HUES6 (cell line): Measurements from ENCODE around the gene MFAP3L.

ENCODE experiments used
- H3K27ac ChIP-seq: 2 replicates; pipeline ENCODE4 v1.7.0; 2013; ENCODE audit warnings: low read depth, mild to moderate bottlenecking, low read length, inconsistent platforms
- H3K27me3 ChIP-seq: 2 replicates; pipeline ENCODE4 v1.6.1; 2013; ENCODE audit warnings: low read length; ENCODE audit not compliant: control insufficient read depth, insufficient read depth
- H3K36me3 ChIP-seq: 2 replicates; pipeline ENCODE4 v1.6.1; 2013; ENCODE audit warnings: low read length; ENCODE audit not compliant: control insufficient read depth, insufficient read depth
- H3K4me1 ChIP-seq: 2 replicates; pipeline ENCODE4 v1.6.1; 2013; ENCODE audit warnings: low read length; ENCODE audit not compliant: control insufficient read depth, insufficient read depth
- H3K4me3 ChIP-seq: 2 replicates; pipeline ENCODE4 v1.5.1; 2013; ENCODE audit warnings: low read depth, low read length
- H3K9ac ChIP-seq: one replicate; pipeline ENCODE4 v1.6.1; 2013; ENCODE audit warnings: mild to moderate bottlenecking, low read length
- H3K9me3 ChIP-seq: 2 replicates; pipeline ENCODE4 v1.6.1; 2013; ENCODE audit warnings: low read depth, low read length; ENCODE audit not compliant: control insufficient read depth, insufficient read depth

Gene MFAP3L

GRCh38 chr4:170022211-170022610 lies 4.0 kb downstream of the MFAP3L start:
- Histone ChIP-seq H3K9ac (no peak overlapping the region), H3K4me3 (no peak overlapping the region), H3K27me3 (peaks cover 14% of the 10 kb centered on the region), H3K27ac (no peak overlapping the region), H3K9me3 (no peaks in the 10 kb centered on the region), H3K36me3 (peaks cover 17% of the 10 kb centered on the region; the same call in 1 of the 2 replicates), H3K4me1 (peaks cover 12% of the 10 kb centered on the region; the same call in 1 of the 2 replicates)

- no peaks in the 10 kb centered on the region for H3K27me3 ChIP-seq
- peaks cover 23% of the 10 kb centered on the region for H3K4me1 ChIP-seq
- H3K9ac ChIP-seq = no peak overlapping the region
- no peak overlapping the region for H3K27ac ChIP-seq
- H3K4me3 ChIP-seq = no peak overlapping the region
- H3K9me3 ChIP-seq = no peaks in the 10 kb centered on the region
- H3K36me3 ChIP-seq = peaks cover 13% of the 10 kb centered on the region; the same call in 1 of the 2 replicates
Measured at GRCh38 chr4:170017252-170017651, 8.9 kb downstream of the MFAP3L start.

- H3K9me3 ChIP-seq = peaks cover 13% of the 10 kb centered on the region; the same call in 1 of the 2 replicates
- peaks cover 22% of the 10 kb centered on the region for H3K4me1 ChIP-seq
- no peak overlapping the region for H3K4me3 ChIP-seq
- no peaks in the 10 kb centered on the region for H3K27me3 ChIP-seq
- H3K9ac ChIP-seq = no peak overlapping the region
- H3K36me3 ChIP-seq = peaks cover 15% of the 10 kb centered on the region; the same call in 1 of the 2 replicates
- H3K27ac ChIP-seq = no peak overlapping the region
Measured at GRCh38 chr4:170015285-170015684, 10.9 kb downstream of the MFAP3L start.

GRCh38 chr4:170014359-170015011 lies 11.7 kb downstream of the MFAP3L start:
- Histone ChIP-seq H3K4me3 (no peak overlapping the region), H3K9me3 (peaks cover 13% of the 10 kb centered on the region; the same call in 1 of the 2 replicates), H3K4me1 (peaks cover 17% of the 10 kb centered on the region), H3K36me3 (peaks cover 12% of the 10 kb centered on the region; the same call in 1 of the 2 replicates), H3K27ac (no peak overlapping the region), H3K9ac (no peak overlapping the region), H3K27me3 (no peaks in the 10 kb centered on the region)

DNA sequence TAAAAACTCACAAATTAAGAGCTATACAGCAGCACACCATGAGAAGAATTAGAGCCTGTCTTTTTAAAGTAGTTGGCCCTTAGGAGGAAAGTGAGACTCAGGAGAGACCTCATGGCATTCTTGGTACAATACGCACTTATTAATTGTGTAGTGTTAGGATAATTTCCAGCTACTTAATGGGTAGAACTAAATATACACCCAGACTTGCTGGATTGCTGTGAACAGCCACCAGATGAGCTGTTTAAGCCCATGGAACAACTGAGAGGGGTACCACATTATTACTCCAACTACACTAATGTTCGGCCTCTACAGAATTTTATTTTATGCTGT lies 13.6 kb downstream of the MFAP3L start:
- H3K27ac ChIP-seq = no peak overlapping the region
- H3K36me3 ChIP-seq = peaks cover 12% of the 10 kb centered on the region; the same call in 1 of the 2 replicates
- no peaks in the 10 kb centered on the region for H3K27me3 ChIP-seq
- H3K4me3 ChIP-seq = no peak overlapping the region
- H3K4me1 ChIP-seq = peaks cover 13% of the 10 kb centered on the region
- H3K9me3 ChIP-seq = peaks cover 13% of the 10 kb centered on the region; the same call in 1 of the 2 replicates
- no peak overlapping the region for H3K9ac ChIP-seq

GRCh38 chr4:170011921-170012628 lies 14.1 kb downstream of the MFAP3L start:
- Histone ChIP-seq H3K36me3 (peaks cover 12% of the 10 kb centered on the region; the same call in 1 of the 2 replicates), H3K4me3 (no peak overlapping the region), H3K27me3 (no peaks in the 10 kb centered on the region), H3K9ac (no peak overlapping the region), H3K4me1 (peaks cover 10% of the 10 kb centered on the region), H3K27ac (no peak overlapping the region), H3K9me3 (peaks cover 13% of the 10 kb centered on the region; the same call in 1 of the 2 replicates)

GRCh38 chr4:170009291-170009690 lies 16.9 kb downstream of the MFAP3L start:
- no peak overlapping the region for H3K27ac ChIP-seq
- H3K36me3 ChIP-seq = peaks cover 15% of the 10 kb centered on the region; the same call in 1 of the 2 replicates
- peaks cover 11% of the 10 kb centered on the region for H3K4me1 ChIP-seq
- H3K9ac ChIP-seq = no peak overlapping the region
- peaks cover 13% of the 10 kb centered on the region; the same call in 1 of the 2 replicates for H3K9me3 ChIP-seq
- no peak overlapping the region for H3K4me3 ChIP-seq
- H3K27me3 ChIP-seq = no peaks in the 10 kb centered on the region

- Histone ChIP-seq H3K4me3 (no peak overlapping the region), H3K27ac (no peak overlapping the region), H3K9me3 (peaks cover 13% of the 10 kb centered on the region; the same call in 1 of the 2 replicates), H3K36me3 (peaks cover 15% of the 10 kb centered on the region; the same call in 1 of the 2 replicates), H3K9ac (no peak overlapping the region), H3K4me1 (peaks cover 11% of the 10 kb centered on the region), H3K27me3 (no peaks in the 10 kb centered on the region)
Measured at GRCh38 chr4:170008801-170009200, 17.4 kb downstream of the MFAP3L start.

- H3K4me1 ChIP-seq = peaks cover 11% of the 10 kb centered on the region
- peaks cover 15% of the 10 kb centered on the region; the same call in 1 of the 2 replicates for H3K36me3 ChIP-seq
- H3K27me3 ChIP-seq = no peaks in the 10 kb centered on the region
- no peak overlapping the region for H3K27ac ChIP-seq
- no peak overlapping the region for H3K4me3 ChIP-seq
- H3K9me3 ChIP-seq = peaks cover 13% of the 10 kb centered on the region; the same call in 1 of the 2 replicates
- H3K9ac ChIP-seq = no peak overlapping the region
Measured at GRCh38 chr4:170008371-170008770, 17.8 kb downstream of the MFAP3L start.

DNA sequence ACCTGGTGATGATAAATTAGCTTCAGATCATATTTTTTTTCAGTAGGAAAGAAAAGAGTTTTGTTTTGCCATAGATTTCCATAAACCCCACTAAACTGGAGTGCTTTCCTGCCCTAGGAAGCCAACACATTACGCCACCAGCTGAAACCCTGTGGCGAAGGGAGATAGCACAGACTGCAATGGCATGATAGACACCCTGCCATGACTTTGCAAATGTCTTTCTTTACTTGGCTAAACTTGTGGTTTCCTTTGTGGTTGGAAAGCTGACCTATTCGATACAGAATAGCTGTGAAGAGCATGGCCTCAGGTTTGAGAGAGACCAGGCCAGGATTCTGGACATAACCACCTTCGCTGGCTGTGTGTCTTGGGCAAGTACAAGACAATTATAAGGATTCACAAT lies 19.1 kb downstream of the MFAP3L start:
- Histone ChIP-seq H3K27me3 (no peaks in the 10 kb centered on the region), H3K36me3 (peaks cover 15% of the 10 kb centered on the region; the same call in 1 of the 2 replicates), H3K4me1 (peaks cover 10% of the 10 kb centered on the region; the same call in 1 of the 2 replicates), H3K27ac (no peak overlapping the region), H3K4me3 (no peak overlapping the region), H3K9ac (no peak overlapping the region), H3K9me3 (peaks cover 13% of the 10 kb centered on the region; the same call in 1 of the 2 replicates)

DNA sequence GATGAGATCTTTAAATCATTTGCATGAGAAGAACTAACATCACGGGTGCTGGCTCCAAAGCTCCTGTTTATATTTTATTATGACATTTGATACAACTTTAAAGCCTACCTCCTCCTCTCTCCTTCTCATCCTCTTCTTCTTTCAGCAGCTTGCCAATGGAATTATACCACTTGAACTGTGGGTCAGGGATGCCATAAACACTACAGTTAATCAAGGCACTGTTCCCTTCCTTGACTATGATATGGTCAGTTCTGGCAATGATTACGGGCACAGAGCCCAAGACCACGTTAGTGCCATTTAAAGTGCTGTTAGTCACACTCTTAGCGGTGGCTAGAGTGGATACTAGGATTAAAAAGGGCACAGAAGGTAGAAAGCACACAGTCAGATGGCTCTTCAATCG lies 20.7 kb downstream of the MFAP3L start:
- Histone ChIP-seq H3K27ac (no peak overlapping the region), H3K4me3 (no peak overlapping the region), H3K4me1 (peaks cover 19% of the 10 kb centered on the region; the same call in 1 of the 2 replicates), H3K9ac (no peak overlapping the region), H3K36me3 (peaks cover 10% of the 10 kb centered on the region; the same call in 1 of the 2 replicates), H3K9me3 (peaks cover 2% of the 10 kb centered on the region; the same call in 1 of the 2 replicates), H3K27me3 (no peaks in the 10 kb centered on the region)
